Choroid plexus epithelial cell (primary cell): ENCODE results near the gene HOXD12.
A peak's percentile ranks its signal among the peaks of the same experiment; 100 is the strongest.

ENCODE experiments used
- DNase-seq: peaks from one replicate; pipeline ENCODE4 v3.0.0-alpha.2; 2010; ENCODE audit warnings: low read depth
- H3K4me3 ChIP-seq: 2 replicates; pipeline ENCODE4 v1.5.1; 2011; ENCODE audit warnings: low read depth, mild to moderate bottlenecking, control low read depth, low read length, moderate library complexity
- CTCF ChIP-seq: conservative IDR thresholded peaks from 2 replicates; pipeline ENCODE4 v1.5.1; 2011; ENCODE audit warnings: low read depth, mild to moderate bottlenecking, control low read depth, inconsistent platforms, low read length, moderate library complexity

HOXD12 gene

GRCh38 chr2:176114930-176115625 lies 15.5 kb downstream of the HOXD12 start:
- TF ChIP-seq CTCF, result no peak
- no peak overlapping the region for H3K4me3 ChIP-seq
- no peak for DNase-seq

GRCh38 chr2:176115883-176116813 lies 16.6 kb downstream of the HOXD12 start, which contains the start of gene HOXD10:
TSS of gene HOXD10 (plus strand) at chr2:176116778. CDS start at chr2:176116834, 56 bp downstream.
- no peak within 1 kb of the TSS for H3K4me3 ChIP-seq
- no peak for DNase-seq
- no peak for TF ChIP-seq CTCF

GRCh38 chr2:176117162-176117822 lies 17.7 kb downstream of the HOXD12 start:
- H3K4me3 ChIP-seq, result no peak overlapping the region
- DNase-seq, result no peak
- no peak for TF ChIP-seq CTCF

- no peak overlapping the region for H3K4me3 ChIP-seq
- TF ChIP-seq CTCF, result no peak
- DNase-seq, result no peak
Measured at GRCh38 chr2:176117823-176118371, 18.3 kb downstream of the HOXD12 start.

- no peak overlapping the region for H3K4me3 ChIP-seq
- DNase-seq, result no peak
- peak; percentile 24 for TF ChIP-seq CTCF
Measured at GRCh38 chr2:176118601-176119339, 19.2 kb downstream of the HOXD12 start.
